HG02678 (cell line): ENCODE measurements around the gene FAF2.

Experiments used
- ATAC-seq: cut with Tn5 transposase; IDR thresholded peaks from one replicate; pipeline ENCODE4 v1.9.1; 2021; ENCODE audit warnings: mild to moderate bottlenecking, moderate library complexity; ENCODE audit not compliant: unreplicated experiment

The FAF2 gene

DNA sequence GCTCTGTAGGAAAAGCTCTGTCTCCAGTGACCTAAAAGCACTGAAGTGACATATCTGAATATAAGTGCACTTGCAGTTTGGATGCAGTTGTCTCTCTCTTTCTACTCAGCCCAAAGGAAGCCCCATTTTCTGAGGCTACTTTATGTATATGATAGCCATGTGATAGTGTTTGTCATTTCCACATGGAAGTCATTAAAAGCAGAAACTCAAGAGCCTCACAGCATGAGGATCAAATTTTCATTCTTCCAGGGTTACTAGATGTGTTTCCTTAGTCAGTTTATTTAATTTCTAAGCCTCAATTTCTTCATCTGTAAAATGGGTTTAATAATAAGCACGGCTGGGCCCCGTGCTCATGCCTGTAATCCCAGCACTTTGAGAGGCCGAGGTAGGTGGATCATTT lies 52.3 kb downstream of the FAF2 start:
- ATAC-seq = no peak

DNA sequence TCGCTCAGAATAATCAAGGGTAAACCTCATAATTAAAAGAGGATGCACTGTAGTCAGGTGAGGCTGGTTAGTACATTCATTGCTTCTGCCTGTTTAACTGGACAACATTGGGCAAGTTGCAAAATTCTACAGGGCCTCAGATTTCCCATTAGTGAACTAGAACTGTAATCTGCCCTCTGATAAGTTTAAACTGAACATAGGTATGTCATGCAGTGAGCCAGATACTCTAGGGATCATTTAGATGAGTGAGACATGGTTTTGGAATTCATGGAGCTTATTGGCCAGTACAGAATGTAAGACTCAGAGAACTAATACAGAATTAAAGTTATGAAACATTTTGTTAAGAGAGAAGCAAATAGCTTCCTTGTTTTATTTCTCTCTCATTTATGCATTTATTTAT lies 53.1 kb downstream of the FAF2 start:
- ATAC-seq = no peak

DNA sequence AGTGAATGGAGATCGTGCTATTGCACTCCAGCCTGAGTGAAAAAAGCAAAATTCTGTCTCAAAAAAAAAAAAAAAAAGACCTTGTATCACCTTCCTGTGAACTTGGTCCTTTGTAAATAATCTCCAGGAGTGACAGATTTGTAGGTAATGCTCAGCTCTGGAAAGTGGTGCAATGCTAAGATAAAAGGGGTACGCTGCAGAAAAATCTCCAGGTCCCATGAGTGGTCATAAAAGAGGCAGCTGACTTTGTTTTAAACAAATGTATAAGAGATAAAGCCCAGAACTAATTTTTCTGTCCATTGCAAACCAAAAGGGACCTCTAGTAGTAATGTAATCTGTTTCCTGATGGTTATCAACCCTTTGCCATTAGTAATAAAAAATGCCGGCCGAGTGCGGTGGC lies 55.3 kb downstream of the FAF2 start:
- ATAC-seq = no peak

DNA sequence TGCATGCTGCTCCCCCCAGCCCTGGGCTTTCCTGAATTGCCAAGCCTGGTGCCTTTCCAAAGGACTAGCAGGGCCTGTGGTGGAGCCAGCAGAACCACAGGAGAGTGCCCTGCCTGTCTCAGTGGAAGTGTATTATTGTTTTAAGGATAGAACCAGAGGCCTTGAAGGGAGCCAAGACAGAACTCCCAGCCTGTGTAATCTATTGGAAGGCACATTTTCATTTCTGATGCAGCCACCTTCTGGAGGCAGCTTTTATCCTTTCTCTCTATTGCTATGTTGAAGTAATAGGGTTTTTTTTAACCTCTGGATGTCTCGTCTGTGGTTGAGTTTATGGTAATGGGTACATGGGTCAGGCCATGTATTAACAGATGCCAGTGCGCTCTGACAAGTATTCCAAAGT lies 59.7 kb downstream of the FAF2 start:
- no peak for ATAC-seq

DNA sequence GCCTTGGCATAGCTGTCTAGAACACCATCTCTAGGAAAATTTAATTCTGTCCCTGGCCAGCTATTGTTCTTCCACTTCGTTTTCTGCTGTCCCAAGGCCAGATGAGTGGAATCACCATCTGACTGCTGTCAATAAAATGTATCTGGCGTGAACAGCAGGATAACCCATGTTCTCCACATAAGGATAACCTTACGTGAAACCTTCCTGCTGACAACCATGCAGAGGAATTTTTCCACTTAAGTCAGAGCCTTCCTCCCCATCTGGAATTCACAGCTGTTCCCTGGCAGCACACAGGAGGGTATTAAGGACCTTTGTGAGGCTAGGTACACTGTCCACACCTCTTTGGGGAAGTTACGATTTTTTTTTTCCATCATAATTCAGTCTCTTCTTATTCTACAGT lies 60.4 kb downstream of the FAF2 start:
- no peak for ATAC-seq

DNA sequence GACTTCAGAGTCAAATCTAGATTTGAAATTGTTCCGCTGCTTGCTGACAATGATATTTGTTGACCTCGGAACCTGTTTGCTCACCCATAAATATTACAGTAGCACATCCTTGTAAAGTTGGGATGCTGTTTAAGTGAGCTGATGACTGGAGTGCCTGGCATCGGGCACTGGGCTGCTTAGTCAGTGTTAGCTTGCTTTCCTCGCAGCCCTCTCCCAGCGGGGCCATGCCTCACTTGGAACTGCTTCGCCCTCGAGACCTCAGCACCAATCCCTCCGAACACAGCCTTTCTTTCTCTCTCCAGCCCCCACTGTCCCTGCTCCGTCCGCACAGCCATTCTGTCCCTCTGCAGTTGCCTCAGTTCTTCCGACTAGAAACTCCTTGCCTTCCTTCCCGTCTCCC lies 65.6 kb downstream of the FAF2 start:
- ATAC-seq = no peak

DNA sequence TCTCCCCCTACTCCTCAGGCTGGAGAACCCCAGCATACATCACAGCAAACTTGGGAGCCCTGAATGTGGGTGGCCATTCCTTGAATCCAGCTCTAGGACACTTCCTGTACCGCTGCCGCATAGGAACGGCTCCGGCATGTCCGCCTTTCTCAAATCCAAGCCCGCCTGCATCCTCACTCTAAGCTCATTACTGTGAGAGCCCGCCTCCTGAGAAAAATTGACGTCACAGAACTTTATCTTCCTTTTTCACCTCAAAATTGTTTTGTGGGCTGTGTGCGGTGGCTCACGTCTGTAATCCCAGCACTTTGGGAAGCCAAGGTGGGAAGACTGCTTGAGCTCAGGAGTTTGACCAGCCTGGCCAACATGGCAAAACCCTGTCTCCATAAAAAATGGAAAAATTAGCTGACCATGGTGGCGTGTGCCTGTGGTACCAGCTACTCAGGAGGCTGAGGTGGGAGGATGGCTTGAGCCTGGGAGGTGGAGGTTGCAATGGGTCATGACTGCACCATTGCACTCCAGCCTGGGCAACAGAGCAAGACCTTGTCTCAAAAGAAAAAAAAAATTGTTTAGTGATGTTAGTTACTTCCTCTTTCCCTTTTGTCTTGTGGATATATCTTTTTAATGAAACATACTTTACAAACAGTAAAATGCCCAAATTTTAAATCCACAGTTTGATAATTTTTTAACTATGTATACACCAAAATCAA lies 66.2 kb downstream of the FAF2 start:
- ATAC-seq = no peak

DNA sequence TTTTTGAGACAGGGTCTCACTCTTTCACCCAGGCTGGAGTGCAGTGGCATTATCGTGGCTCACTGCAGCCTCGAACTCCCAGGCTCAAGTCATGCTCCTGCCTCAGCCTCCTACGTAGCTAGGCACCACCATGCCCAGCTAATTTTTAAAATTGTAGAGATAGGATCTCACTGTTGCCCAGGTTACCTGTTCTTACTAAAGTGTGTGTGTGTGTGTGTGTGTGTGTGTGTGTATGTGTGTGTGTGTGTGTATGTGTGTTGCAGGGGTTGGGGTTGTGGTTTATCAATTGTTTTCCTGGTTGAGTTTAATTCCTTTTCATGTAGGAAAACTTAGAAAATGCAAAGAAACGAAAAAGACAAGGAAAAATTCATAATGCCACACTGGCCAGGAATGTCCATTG lies 67.2 kb downstream of the FAF2 start:
- ATAC-seq = no peak

DNA sequence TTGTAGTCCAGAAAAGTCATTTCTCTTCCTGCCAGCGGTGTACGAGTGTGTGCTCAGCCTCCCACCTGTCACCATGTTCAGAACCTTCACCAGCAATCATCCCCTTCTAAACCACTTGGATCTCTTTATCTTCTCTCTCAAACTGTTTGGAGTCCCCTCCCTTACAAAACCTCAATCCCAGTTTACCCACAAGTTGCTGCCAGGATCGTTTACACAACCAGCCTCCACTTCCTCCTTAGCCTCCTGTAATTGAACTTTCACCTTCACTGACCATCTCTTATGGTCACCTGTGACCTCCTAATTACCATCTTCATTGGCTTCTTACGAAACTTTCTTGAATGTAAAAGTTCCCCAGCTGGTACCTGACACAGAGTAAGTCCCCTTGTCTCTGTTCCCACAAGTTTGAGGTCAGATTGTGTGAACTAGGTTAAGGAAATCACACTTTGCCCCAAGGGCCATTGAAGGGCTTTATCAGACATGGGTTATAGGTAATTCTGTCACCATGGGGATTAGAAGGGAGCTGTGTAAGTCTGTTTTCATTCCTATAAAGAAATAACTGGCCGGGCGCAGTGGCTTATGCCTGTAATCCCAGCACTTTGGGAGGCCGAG lies 69.0 kb downstream of the FAF2 start:
- no peak for ATAC-seq

DNA sequence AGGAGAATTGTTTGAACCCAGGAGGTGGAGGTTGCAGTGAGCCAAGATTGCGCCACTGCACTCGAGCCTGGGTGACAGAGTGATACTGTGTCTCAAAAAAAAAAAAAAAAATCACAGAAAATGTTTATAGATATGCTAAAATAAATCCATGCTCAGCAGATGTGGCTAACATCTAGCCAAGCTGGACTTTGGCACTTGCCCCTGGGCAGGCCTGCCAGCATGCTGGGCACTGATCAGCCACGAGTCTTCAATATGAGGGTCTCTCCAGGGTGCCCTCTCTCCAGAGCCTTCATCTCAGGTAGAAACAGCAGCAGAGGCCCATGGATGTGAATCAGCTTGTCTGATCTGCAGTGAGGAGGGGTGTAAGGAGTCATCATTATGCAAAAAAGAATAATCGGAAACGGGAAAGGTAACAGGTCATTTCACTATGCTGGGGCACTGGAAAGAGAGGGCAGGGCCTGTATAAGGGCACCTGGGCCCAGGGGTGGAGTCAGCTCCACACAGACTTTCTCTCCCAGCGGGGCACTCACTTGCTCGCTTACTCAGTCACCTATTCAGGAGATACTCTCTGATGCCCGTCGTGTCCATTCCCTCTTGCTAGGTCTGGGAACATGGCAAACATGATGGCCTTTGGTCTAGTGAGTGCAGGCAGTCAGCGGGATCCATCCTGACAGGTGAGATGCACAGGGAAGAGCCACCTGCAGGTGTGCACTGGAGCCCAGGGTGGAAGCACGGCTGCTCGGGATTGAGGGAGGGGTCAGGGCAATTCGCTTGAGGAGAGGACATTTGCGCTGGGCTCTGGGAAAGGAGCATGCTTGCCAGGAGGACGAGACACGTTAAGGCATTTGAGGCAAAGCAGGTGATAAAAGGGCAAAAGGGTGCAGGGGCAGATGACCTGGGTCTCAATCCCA lies 71.9 kb downstream of the FAF2 start:
- no peak for ATAC-seq

DNA sequence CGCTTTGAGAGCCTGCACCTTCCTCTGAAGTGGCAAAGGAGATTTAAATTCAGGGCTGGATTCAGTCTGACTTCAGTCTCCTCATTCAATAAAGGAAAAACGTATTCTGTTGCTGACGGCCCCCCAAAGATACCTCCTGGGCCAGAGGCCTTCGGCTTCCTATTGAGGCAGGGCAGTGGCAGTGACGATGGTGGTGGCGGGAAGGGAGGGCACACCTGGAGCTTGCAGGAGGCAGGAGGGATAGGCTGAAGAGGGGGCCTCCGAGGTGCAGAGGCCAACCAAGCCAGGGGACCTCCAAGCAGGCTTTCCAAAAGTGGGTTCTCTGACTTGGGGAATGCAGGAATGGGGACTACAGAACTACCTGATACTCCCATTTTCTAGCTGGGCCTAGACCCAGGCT lies 73.1 kb downstream of the FAF2 start:
- ATAC-seq = no peak

DNA sequence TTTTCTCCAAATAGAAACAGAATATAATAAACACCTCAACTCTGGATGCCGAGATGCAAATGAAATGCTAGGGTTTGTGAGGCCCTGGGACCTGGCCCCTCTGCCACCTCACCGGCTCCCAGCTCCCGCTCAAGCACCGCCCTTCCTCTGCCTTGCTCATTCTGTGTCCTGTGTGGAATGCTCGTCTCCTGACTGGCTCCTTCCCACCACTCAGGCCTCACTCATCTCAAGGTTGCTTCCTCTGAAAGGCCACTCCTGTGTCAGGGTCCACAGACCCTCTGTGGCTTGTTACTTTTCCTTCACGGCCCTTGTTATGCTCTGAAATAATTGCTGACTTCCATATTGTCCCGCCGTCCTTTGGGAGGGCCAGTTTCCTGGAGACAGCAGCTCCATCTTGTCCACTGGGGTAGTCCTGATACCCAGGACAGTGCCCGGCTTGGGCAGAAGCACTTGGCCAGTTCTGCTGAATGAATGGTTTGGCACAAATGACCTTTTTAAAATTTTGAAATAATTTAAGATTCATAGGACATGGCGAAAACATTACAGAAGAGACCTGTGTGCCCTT lies 73.6 kb downstream of the FAF2 start:
- ATAC-seq = no peak

DNA sequence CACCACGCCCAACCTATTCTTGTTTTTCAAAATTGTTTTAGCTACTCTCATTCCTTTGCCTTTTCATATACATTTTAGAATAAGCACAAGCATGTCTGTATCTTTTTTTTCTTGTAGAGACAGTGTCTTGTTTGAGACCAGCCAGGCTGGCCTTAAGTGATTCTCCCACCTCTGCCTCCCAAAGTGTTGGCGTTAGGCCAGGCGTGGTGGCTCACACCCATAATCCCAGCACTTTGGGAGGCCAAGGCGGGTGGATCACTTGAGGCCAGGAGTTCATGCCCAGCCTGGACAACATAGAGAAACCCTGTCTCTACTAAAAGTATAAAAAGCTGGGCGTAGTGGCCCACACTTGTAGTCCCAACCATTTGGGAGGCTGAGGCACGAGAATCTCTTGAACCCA lies 76.0 kb downstream of the FAF2 start:
- no peak for ATAC-seq

DNA sequence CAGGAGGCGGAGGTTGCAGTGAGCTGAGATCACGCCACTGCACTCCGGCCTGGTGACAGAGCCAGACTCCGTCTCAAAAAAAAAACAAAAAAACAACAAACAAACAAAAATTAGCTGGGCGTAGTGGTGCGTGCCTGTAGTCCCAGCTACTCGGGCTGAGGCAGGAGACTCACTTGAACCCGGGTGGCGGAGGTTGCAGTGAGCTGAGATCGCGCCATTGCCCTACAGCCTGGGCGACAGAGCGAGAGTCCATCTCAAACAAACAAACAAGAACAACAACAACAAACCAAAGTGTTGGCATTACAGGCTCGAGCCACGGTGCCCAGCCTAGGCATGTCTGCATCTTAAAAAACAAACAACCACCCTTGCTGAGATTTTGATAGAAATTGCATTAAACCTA lies 76.8 kb downstream of the FAF2 start:
- ATAC-seq = no peak

DNA sequence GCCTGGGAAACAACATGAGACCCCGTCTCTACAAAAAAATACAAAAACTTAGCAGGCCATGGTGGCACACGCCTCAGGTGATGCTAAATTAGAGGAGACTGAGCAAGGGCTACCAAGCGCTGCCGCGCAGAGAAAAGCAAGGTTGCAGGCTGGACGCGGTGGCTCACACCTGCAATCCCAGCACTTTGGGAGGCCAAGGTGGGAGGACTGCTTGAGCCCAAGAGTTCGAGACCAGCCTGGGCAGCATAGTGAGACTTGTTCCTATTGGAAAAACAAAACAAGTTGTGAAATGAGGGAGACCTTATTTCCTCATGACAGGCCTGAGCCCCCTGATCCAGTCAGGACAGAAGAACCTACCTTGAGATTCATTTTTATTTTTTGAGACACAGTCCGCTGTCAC lies 77.5 kb downstream of the FAF2 start:
- no peak for ATAC-seq

DNA sequence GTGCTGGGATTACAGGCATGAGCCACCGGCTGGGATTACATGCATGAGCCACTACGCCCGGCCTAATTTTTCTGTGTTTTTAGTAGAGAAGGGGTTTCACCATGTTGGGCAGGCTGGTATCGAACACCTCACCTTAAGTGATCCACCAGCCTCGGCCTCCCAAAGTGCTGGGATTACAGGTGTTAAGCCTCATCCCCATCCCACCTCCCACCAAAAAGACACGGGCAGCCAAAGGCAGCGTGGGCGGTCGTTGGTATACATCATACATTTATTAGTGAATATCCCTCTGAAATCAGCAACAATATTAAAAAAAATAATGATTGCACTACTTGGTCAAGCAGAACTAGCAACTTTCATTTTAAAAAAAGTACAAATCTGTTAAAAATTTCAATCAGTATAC lies 78.3 kb downstream of the FAF2 start:
- no peak for ATAC-seq

DNA sequence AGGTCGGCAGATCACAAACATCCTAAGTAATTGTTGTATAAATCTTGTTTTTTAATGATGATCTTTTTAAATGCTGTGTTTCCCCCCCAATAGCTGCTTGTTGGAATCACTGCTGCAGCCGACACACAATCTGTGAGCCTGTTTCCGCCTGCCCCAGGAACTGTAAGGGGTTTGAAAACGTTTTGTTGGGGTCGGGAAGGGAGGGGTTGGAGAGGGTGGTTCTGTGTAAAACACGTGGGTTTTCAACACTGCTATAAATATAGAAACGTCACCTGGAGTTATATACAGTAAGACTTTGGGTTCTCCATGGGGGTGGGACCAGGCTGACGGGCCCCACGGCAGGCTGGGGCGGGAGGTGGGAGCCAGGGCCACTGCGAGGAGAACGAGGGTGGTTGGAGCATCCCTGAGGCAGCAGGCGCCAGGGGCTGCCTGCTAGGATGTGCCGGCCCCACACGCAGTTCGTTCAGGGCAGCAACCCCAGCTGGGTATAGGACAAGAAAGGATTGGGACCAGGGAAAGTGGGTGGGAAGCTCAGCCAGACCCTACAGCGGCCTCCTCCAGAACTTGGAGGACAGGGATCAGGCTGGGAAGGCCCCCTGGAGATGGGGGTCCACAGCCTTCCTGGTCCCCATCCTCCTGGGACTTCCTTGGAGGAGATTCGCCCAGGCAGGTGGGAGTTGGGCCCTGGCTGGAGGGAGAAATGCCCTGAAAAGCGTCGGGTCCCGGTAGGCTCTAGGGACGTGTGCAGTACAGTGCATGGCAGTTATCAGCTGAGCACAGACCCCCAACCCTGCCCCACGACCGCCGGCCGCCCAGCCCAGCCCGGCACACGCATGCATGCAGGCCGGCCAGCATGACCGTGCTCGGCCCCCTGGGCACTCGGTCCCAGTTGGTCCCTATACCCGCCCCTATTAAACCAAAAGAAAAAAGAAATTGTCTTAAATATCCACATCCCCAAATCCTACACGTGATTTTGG lies 79.3 kb downstream of the FAF2 start:
- ATAC-seq = no peak

DNA sequence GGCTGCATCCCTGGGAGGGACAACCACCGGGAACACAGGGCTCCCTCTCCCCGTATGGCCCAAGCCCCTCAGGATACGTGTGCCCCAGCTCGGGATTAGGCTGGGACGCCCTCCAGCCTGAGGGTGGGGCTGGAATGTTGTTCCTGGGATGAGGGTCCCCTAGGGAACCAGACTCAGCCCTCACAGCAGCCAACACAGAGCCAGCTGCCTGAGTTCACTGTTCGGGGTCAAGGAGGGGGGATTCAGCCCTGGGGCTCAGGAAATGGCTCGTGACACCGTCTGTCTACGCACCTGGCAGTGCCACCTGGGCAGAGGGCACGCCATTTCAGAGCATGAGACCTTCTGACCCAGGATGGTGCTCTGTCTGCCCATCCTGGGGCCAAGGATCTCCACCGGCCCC lies 80.1 kb downstream of the FAF2 start:
- ATAC-seq = no peak

DNA sequence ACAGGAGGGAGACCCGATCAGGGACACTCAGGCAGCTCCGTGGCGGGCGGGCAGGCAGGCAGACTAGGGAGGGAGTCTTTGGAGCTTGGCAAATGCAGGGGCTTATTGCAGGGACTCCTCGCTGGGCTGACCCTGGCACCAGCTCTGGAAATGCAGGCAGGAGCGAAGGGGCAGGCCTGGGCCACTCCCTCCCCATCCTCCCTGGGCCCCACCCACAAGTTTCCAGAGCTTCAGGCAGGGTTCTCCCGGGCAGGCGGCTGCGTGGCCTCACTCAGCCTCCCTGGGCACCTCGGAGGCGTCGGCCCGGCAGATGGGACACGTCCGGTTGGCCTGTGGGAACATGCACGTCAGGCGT lies 80.6 kb downstream of the FAF2 start:
- ATAC-seq = no peak

DNA sequence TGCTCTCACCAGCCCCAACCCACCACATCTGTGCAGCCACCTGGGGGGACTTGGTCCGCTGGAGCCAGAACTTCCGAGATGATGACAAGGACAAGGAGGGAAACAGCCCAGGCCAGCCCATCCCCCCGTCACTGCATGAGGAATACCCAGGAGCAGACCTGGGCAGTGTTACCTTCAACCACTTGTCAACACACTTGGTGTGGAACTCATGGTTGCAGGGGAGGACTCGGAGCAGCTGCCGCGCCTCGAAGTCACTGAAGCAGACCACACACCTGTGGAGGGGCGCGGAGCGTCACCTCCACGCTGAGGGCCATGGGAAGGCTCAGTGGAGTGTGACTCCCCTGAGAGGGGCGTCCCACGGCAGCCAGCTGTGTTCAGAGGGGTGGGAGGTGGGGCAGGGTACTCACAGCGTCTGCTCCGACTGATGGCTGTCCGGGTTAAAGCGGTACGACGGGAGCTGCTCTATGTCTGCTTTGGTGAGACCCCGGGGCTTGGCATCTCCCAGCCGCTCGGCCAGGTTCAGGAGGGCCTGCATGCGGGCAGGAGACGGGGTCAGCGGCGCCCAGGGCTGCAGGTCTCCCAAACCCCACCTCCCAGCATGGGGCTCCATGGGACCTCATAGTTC lies 81.0 kb downstream of the FAF2 start:
- no peak for ATAC-seq
